ENCODE measurements around the gene POLR3C. TPM values are rescaled to one million over a fixed set of nuclear protein-coding genes. Genes with fewer than 3 reads are reported as not detected.

The POLR3C gene
- total and polyA plus RNA-seq, 10 of the 15 experiments (the other 5 are each of a cell fraction or from before 2014, with no cell fraction given) = 13.0 to 44.8 (median 34.8) TPM

GRCh38 chr1:145892486-145893087, 68.6 kb downstream of the POLR3C start:
- no peak for ATAC-seq
- H3K79me2 ChIP-seq (ENCODE audit: control insufficient read depth, insufficient read depth, low read length) = no peaks in the 10 kb centered on the region
- ChIA-PET RAD21 (ENCODE audit: unreplicated experiment) (interaction anchor here (0.7 to 2.8 kb wide), 8 partner anchors 10 to 120 kb away, joined by 3 to 10 read pairs (median 4); partner anchors contain the start of genes LIX1L and NUDT17), SMC1A (ENCODE audit: uncharacterized antibody, unreplicated experiment) (interaction anchor here (0.9 to 2.7 kb wide), 17 partner anchors 15 to 139 kb away, joined by 3 to 12 read pairs (median 4); partner anchors contain the start of genes ANKRD34A, HJV, LIX1L and PIAS3), CTCF (interaction anchor here (0.6 to 5.9 kb wide), 28 partner anchors 10 to 140 kb away, joined by 3 to 66 read pairs (median 6); partner anchors contain the start of genes ANKRD34A, HJV, ITGA10 and LIX1L), POLR2A (interaction anchor here (1.0 kb wide), 1 partner anchor 72 kb away, joined by 4 read pairs; the partner anchor contains the start of genes ANKRD34A and POLR3GL)
- H3K4me3 ChIP-seq = no peak overlapping the region
- no peaks in the 10 kb centered on the region for H3K27me3 ChIP-seq (replicated peaks in 1 of 2; ENCODE audit: control insufficient read depth in 2 of 2, insufficient read depth in 2 of 2, low read length in 1 of 2)
- H3K4me2 ChIP-seq (ENCODE audit: control insufficient read depth, insufficient read depth) = no peak overlapping the region
- H3K9me3 ChIP-seq (replicated peaks; ENCODE audit: control insufficient read depth, insufficient read depth, low read length) = no peaks in the 10 kb centered on the region
- 61% methylated on average over 3 of the region's 3 CpGs for WGBS (ENCODE audit: insufficient coverage, insufficient replicate concordance, low lambda C conversion rate, missing lambda C conversion rate)
- no peaks in the 10 kb centered on the region for H3K4me1 ChIP-seq (ENCODE audit: control insufficient read depth, insufficient read depth, low read length)
- no peaks in the 10 kb centered on the region for H3K36me3 ChIP-seq (ENCODE audit: control insufficient read depth in 2 of 2, insufficient read depth in 2 of 2, low read length in 1 of 2)
- H3K27ac ChIP-seq (ENCODE audit: control insufficient read depth, insufficient read depth) = no peak overlapping the region
- in situ Hi-C loops (cut with MboI) = no loop called here
- no peak overlapping the region for H2AFZ ChIP-seq (ENCODE audit: control insufficient read depth, low read depth, low read length)
- intact Hi-C loops (cut with micrococcal nuclease; ENCODE audit: unreplicated experiment) = loop anchor here (2.0 kb wide), 1 partner anchor 18 kb away; the partner anchor contains the start of gene ITGA10
- H4K20me1 ChIP-seq (ENCODE audit: control insufficient read depth, insufficient read depth) = no peaks in the 10 kb centered on the region
- BruUV-seq (replicated peaks) = no TSS peak
- DNase-seq (ENCODE audit: low read depth, low spot score) = no peak
- no peak overlapping the region for H3K9ac ChIP-seq (ENCODE audit: control insufficient read depth, insufficient read depth, low read length)
- no peak for FAIRE-seq
- TF ChIP-seq SPI1 (IDR thresholded peaks at IDR 0.05; ENCODE audit: borderline replicate concordance, insufficient read depth, low read depth, low read length) = no peak
- no peak for TF ChIP-seq TCF12 (IDR thresholded peaks at IDR 0.05; ENCODE audit: low read depth, low read length)
- no peak for TF ChIP-seq IRF4 (IDR thresholded peaks at IDR 0.05; ENCODE audit: low read depth, low read length)
- TF ChIP-seq NR2C1 (IDR thresholded peaks at IDR 0.05) = no peak
- no peak for TF ChIP-seq SRF (IDR thresholded peaks at IDR 0.05; ENCODE audit: low read depth in 2 of 2, low read length in 2 of 2)
- no peak for TF ChIP-seq MTA2 (IDR thresholded peaks at IDR 0.05; ENCODE audit: low read depth)
- TF ChIP-seq MEF2A (IDR thresholded peaks at IDR 0.05; ENCODE audit: insufficient read depth, low read depth, low read length) = no peak
- no peak for TF ChIP-seq TARDBP (IDR thresholded peaks at IDR 0.05; ENCODE audit: borderline replicate concordance)
- TF ChIP-seq, protein P1, sequence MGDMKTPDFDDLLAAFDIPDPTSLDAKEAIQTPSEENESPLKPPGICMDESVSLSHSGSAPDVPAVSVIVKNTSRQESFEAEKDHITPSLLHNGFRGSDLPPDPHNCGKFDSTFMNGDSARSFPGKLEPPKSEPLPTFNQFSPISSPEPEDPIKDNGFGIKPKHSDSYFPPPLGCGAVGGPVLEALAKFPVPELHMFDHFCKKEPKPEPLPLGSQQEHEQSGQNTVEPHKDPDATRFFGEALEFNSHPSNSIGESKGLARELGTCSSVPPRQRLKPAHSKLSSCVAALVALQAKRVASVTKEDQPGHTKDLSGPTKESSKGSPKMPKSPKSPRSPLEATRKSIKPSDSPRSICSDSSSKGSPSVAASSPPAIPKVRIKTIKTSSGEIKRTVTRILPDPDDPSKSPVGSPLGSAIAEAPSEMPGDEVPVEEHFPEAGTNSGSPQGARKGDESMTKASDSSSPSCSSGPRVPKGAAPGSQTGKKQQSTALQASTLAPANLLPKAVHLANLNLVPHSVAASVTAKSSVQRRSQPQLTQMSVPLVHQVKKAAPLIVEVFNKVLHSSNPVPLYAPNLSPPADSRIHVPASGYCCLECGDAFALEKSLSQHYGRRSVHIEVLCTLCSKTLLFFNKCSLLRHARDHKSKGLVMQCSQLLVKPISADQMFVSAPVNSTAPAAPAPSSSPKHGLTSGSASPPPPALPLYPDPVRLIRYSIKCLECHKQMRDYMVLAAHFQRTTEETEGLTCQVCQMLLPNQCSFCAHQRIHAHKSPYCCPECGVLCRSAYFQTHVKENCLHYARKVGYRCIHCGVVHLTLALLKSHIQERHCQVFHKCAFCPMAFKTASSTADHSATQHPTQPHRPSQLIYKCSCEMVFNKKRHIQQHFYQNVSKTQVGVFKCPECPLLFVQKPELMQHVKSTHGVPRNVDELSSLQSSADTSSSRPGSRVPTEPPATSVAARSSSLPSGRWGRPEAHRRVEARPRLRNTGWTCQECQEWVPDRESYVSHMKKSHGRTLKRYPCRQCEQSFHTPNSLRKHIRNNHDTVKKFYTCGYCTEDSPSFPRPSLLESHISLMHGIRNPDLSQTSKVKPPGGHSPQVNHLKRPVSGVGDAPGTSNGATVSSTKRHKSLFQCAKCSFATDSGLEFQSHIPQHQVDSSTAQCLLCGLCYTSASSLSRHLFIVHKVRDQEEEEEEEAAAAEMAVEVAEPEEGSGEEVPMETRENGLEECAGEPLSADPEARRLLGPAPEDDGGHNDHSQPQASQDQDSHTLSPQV (IDR thresholded peaks at IDR 0.05) = no peak
- no peak for TF ChIP-seq POU2F2 (IDR thresholded peaks at IDR 0.05; ENCODE audit: borderline replicate concordance, low read depth, low read length)
- TF ChIP-seq BRCA1 (IDR thresholded peaks at IDR 0.05; ENCODE audit: low read depth, low read length) = no peak
- no peak for TF ChIP-seq BHLHE40 (IDR thresholded peaks at IDR 0.05; ENCODE audit: borderline replicate concordance in 1 of 2, low read depth in 2 of 2, low read length in 1 of 2)
- TF ChIP-seq CHD2 (IDR thresholded peaks at IDR 0.05; ENCODE audit: borderline replicate concordance, low read depth, low read length) = no peak
- TF ChIP-seq CUX1 (IDR thresholded peaks at IDR 0.05; ENCODE audit: insufficient replicate concordance, low read depth, low read length) = no peak

Measured in GM12878 (cell line).